Thyroid gland (tissue), 4 donors: ENCODE data around the gene PPIL3. TPM values are rescaled to one million over a fixed set of nuclear protein-coding genes. Genes with fewer than 3 reads are reported as not detected.

ENCODE experiments used
- DNase-seq, 2 donors: peaks; one replicate each; pipeline ENCODE4 v3.0.0-alpha.2; 2019
- H3K27ac ChIP-seq, 3 donors: fragments of 200-600 bp; sonication (generic); 1 replicate in 2 of 3; 2 replicates in 1 of 3; pipeline ENCODE4 v1.5.1; 2016 to 2019; ENCODE audit warnings: mild to moderate bottlenecking in 1 of 3, moderate library complexity in 1 of 3
- H3K27me3 ChIP-seq: fragments of 200-600 bp; sonication (generic); one replicate; pipeline ENCODE4 v1.5.1; 2019
- H3K36me3 ChIP-seq, 2 donors: fragments of 200-600 bp; sonication (generic); one replicate each; pipeline ENCODE4 v1.5.1; 2016 to 2019
- H3K4me1 ChIP-seq, 2 donors: fragments of 200-600 bp; sonication (generic); one replicate each; pipeline ENCODE4 v1.5.1; 2017 to 2019
- H3K4me3 ChIP-seq, 3 donors: fragments of 200-600 bp; sonication (generic); replicated peaks in 1 of 3; 1 replicate in 2 of 3; 2 replicates in 1 of 3; pipeline ENCODE4 v1.5.1; 2016; ENCODE audit warnings: mild to moderate bottlenecking in 1 of 3
- H3K9me3 ChIP-seq: fragments of 200-600 bp; sonication (generic); one replicate; pipeline ENCODE4 v1.5.1; 2017
- CTCF ChIP-seq, 6 experiments: fragments of 200-600 bp in 3 of 6; fragments of 450-650 bp in 3 of 6; sonication (generic) in 3 of 6; IDR thresholded peaks; one replicate each; pipeline ENCODE4 v1.5.1; 2016 to 2019; ENCODE audit warnings: antibody characterized with exemption in 6 of 6, mild to moderate bottlenecking in 2 of 6, inconsistent platforms in 1 of 6, moderate library complexity in 1 of 6
- POLR2A ChIP-seq, 2 donors: fragments of 450-650 bp; IDR thresholded peaks; one replicate each; pipeline ENCODE4 v1.6.1; 2017; ENCODE audit warnings: antibody characterized with exemption in 2 of 2, mild to moderate bottlenecking in 2 of 2, moderate library complexity in 1 of 2
- WGBS, 2 donors: methylation state at CpG; one replicate each; pipeline ENCODE4 v1.1.5; 2017; 5-methylcytosine and 5-hydroxymethylcytosine counted together
- intact Hi-C: fragments of 100-400 bp; cut with DNase I; formaldehyde crosslinking; loops from one replicate; pipeline ENCODE4 v1.15.1; 2023
- total RNA-seq, 4 donors: library from RNA; depleted of rRNA; stranded (reverse); fragments of >200 nt; gene quantifications; one replicate each; pipeline ENCODE4 v1.2.3, GENCODE V29; 2016

Gene PPIL3
- total RNA-seq, 4 donors from 2014 or later, result 12.2 to 30.3 (median 26.6) TPM

- Histone ChIP-seq H3K4me1 (no peaks in the 10 kb centered on the region), H3K36me3 (no peaks in the 10 kb centered on the region), H3K4me3 (no peak overlapping the region), H3K27me3 (no peaks in the 10 kb centered on the region), H3K9me3 (no peaks in the 10 kb centered on the region), H3K27ac (no peak overlapping the region)
- 89 to 94% methylated on average over 3 of the region's 3 CpGs for WGBS, 2 donors
- intact Hi-C loops, result no loop called here
- no peak for DNase-seq
- no peak for TF ChIP-seq CTCF (IDR thresholded peaks at IDR 0.05)
- TF ChIP-seq POLR2A (IDR thresholded peaks at IDR 0.05), result no peak
Observed at GRCh38 chr2:200839513-200839912, 49.4 kb downstream of the PPIL3 start.

DNA sequence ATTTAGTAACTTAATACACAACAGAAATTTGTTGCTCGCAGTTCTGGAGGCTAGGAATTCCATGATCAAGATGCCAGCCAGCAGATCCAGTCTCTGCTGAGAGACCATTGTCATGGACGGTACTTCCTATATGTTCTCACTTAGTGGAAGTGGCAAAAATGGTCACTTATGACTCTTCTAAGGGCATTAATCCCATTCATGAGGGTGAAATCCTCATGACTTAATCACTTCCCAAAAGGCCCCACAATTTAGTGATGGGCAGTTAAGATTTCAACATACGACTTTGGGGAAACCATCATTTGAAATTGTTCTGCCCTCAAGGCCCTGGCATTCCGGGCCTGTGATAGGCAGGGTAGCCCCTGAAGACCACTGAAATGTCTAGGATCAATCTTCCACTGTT is 54.2 kb downstream of the PPIL3 start:
- 91 to 95% methylated on average over 4 of the region's 4 CpGs for WGBS, 2 donors

GRCh38 chr2:200829258-200829655 is 59.6 kb downstream of the PPIL3 start:
- Histone ChIP-seq H3K27me3 (no peaks in the 10 kb centered on the region), H3K27ac (no peak overlapping the region), H3K4me3 (no peak overlapping the region), H3K4me1 (no peaks in the 10 kb centered on the region), H3K36me3 (no peaks in the 10 kb centered on the region), H3K9me3 (no peaks in the 10 kb centered on the region)
- no peak for TF ChIP-seq CTCF (IDR thresholded peaks at IDR 0.05)
- intact Hi-C loops, result no loop called here
- no peak for DNase-seq
- 87 to 94% methylated on average over 2 of the region's 2 CpGs for WGBS, 2 donors

More for the DNA sequence above, 54.2 kb downstream of the PPIL3 start:
- Histone ChIP-seq H3K27ac (no peak overlapping the region), H3K4me3 (no peak overlapping the region), H3K36me3 (no peaks in the 10 kb centered on the region), H3K4me1 (no peaks in the 10 kb centered on the region), H3K9me3 (no peaks in the 10 kb centered on the region), H3K27me3 (no peaks in the 10 kb centered on the region)
- intact Hi-C loops, result no loop called here
- TF ChIP-seq POLR2A (IDR thresholded peaks at IDR 0.05), result no peak
- TF ChIP-seq CTCF (IDR thresholded peaks at IDR 0.05), result no peak
- no peak for DNase-seq

DNA sequence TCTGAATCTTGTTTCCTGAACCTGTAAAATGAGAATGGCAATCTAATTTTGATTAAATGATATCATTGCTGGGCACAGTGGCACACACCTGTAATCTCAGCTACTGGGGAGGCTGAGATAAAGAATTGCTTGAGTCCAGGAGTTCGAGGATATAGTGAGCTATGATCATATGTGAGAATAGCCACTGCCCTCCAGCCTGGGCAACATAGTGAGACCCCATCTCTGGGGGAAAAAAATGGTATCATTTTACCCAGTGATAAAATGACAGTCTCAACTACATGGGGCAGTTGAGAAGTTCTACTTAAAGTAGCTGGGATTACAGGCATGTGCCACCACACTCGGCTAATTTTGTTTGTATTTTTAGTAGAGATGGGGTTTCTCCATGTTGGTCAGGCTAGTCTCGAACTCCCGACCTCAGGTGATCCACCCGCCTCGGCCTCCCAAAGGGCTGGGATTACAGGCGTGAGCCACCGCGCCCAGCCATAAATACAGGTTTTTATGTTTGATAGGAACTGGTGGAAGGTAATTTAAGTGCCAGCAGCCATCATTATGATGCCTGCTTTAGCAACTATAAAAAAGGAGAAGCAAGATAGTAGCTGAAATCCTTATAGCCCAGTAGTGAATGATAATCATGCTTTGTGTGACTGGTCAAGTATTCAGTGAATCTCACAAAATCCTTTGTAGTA is 60.2 kb downstream of the PPIL3 start:
- no peak for TF ChIP-seq CTCF (IDR thresholded peaks at IDR 0.05)
- TF ChIP-seq POLR2A (IDR thresholded peaks at IDR 0.05), result no peak
- Histone ChIP-seq H3K27ac (no peak overlapping the region), H3K4me1 (no peaks in the 10 kb centered on the region), H3K9me3 (no peaks in the 10 kb centered on the region), H3K4me3 (no peak overlapping the region), H3K36me3 (no peaks in the 10 kb centered on the region), H3K27me3 (no peaks in the 10 kb centered on the region)
- DNase-seq, result no peak
- 96 to 98% methylated on average over 9 of the region's 9 CpGs for WGBS, 2 donors
- intact Hi-C loops, result no loop called here

- DNase-seq, result no peak
- H3K27me3 ChIP-seq, result no peaks in the 10 kb centered on the region
- H3K4me3 ChIP-seq, result no peak overlapping the region
- 86% methylated on average over 2 of the region's 2 CpGs for WGBS, 2 donors
- TF ChIP-seq CTCF (IDR thresholded peaks at IDR 0.05), result no peak
- TF ChIP-seq POLR2A (IDR thresholded peaks at IDR 0.05), result no peak
- no peak overlapping the region for H3K27ac ChIP-seq
- intact Hi-C loops, result no loop called here
- H3K9me3 ChIP-seq, result no peaks in the 10 kb centered on the region
- H3K4me1 ChIP-seq, result no peaks in the 10 kb centered on the region
- no peaks in the 10 kb centered on the region for H3K36me3 ChIP-seq
Observed at GRCh38 chr2:200828104-200828503, 60.8 kb downstream of the PPIL3 start.
